Nephron progenitor cell (in vitro differentiated cells): Measurements from ENCODE around the gene MRPS7.

Experiments
- DNase-seq: peaks from one replicate; pipeline ENCODE4 v3.0.0; 2021
- H3K27ac Mint-ChIP-seq: 2 replicates; pipeline ENCODE4 v1.8.0; 2021; ENCODE audit warnings: mild to moderate bottlenecking, moderate library complexity, mixed read lengths
- H3K27me3 Mint-ChIP-seq: 2 replicates; pipeline ENCODE4 v1.8.0; 2021; ENCODE audit warnings: mild to moderate bottlenecking, low read depth, mixed read lengths; ENCODE audit not compliant: poor library complexity
- H3K36me3 Mint-ChIP-seq: 2 replicates; pipeline ENCODE4 v1.8.0; 2021; ENCODE audit warnings: low read depth, mixed read lengths
- H3K4me1 Mint-ChIP-seq: 2 replicates; pipeline ENCODE4 v1.8.0; 2021; ENCODE audit warnings: mixed read lengths
- H3K4me3 Mint-ChIP-seq: 2 replicates; pipeline ENCODE4 v1.8.0; 2021; ENCODE audit warnings: mild to moderate bottlenecking, moderate library complexity, mixed read lengths
- H3K9me3 Mint-ChIP-seq: 2 replicates; pipeline ENCODE4 v1.8.0; 2021; ENCODE audit warnings: mild to moderate bottlenecking, moderate library complexity, mixed read lengths
- CTCF ChIP-seq: fragments of 200-600 bp; sonication (generic); IDR thresholded peaks from 2 replicates; pipeline ENCODE4 v1.5.0; 2021; ENCODE audit warnings: antibody characterized with exemption

MRPS7 gene

GRCh38 chr17:75267153-75267410 lies 5.4 kb downstream of the MRPS7 start:
- no peak overlapping the region for H3K4me3 Mint-ChIP-seq
- TF ChIP-seq CTCF = no peak
- H3K27me3 Mint-ChIP-seq = peaks cover 1% of the 10 kb centered on the region
- no peak overlapping the region for H3K27ac Mint-ChIP-seq
- H3K9me3 Mint-ChIP-seq = no peaks in the 10 kb centered on the region
- peaks cover 36% of the 10 kb centered on the region for H3K4me1 Mint-ChIP-seq
- peaks cover 23% of the 10 kb centered on the region for H3K36me3 Mint-ChIP-seq
- DNase-seq = no peak

DNA sequence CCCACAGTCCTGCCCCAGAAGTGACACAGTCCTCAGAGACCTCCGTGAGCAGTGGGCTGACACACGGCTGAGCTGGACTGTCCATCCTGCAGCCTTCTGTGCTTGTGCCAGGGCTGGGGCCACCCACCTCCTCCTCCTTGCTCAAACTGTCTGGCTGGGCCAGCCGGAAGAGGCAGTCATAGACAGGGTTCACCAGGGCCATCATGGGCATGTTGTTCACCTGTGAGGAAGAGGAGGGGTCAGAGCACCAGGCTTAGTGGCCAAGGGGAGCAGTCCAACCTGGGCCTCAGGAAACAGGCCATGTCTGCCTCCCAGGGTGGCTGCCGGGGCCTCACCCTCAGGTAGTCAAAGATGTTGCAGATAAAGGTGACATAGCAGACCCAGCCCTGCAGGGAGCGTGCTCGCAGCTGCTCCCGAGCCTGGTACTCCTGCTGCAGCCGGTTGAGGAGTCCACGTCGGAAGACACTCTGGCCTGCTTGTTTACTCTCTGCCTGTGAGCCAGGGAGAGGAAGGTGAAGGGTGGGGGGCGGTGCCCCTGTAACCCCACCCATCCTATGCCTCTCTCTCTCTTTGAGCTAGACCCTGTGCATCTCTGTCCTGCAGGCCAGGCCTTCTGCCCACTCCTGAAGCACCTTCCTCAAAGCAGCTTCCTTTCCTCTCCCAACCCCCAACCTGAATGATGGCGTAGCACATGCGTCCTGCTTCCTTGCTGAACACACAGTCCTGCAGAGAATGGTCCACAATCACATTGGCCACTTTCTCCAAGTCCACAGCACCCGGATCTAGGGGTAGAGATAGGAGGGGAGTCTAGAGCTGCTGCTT lies 5.9 kb downstream of the MRPS7 start:
- H3K27me3 Mint-ChIP-seq = no peaks in the 10 kb centered on the region
- peaks cover 30% of the 10 kb centered on the region for H3K4me1 Mint-ChIP-seq
- H3K9me3 Mint-ChIP-seq = no peaks in the 10 kb centered on the region
- no peak overlapping the region for H3K4me3 Mint-ChIP-seq
- H3K27ac Mint-ChIP-seq = peak overlapping the region; percentile 27
- peak; percentile 32 for DNase-seq
- H3K36me3 Mint-ChIP-seq = peaks cover 17% of the 10 kb centered on the region
- peak; percentile 23 for TF ChIP-seq CTCF

DNA sequence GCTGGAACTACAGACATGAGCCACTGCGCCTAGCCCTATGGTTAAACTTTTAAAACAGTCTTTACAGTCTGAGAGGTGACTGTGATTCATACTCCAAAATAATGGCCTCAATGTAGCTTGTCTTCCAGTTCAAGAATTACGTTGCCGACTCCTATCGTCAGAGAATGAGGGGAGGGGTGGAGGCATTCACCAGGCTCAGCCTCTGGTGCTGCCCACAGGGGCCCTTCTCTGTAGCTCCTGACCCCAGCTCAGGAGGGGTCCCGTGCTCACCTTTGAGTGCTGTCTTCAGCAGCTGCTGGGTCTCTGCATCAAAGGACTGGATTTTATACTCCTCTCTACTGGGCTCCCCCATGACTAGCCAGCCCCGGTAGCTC lies 8.2 kb downstream of the MRPS7 start:
- no peak overlapping the region for H3K27ac Mint-ChIP-seq
- H3K27me3 Mint-ChIP-seq = peaks cover 5% of the 10 kb centered on the region
- no peaks in the 10 kb centered on the region for H3K9me3 Mint-ChIP-seq
- H3K4me3 Mint-ChIP-seq = peak overlapping the region; percentile 84
- no peak for TF ChIP-seq CTCF
- peaks cover 17% of the 10 kb centered on the region for H3K36me3 Mint-ChIP-seq
- peaks cover 24% of the 10 kb centered on the region for H3K4me1 Mint-ChIP-seq
- no peak for DNase-seq

DNA sequence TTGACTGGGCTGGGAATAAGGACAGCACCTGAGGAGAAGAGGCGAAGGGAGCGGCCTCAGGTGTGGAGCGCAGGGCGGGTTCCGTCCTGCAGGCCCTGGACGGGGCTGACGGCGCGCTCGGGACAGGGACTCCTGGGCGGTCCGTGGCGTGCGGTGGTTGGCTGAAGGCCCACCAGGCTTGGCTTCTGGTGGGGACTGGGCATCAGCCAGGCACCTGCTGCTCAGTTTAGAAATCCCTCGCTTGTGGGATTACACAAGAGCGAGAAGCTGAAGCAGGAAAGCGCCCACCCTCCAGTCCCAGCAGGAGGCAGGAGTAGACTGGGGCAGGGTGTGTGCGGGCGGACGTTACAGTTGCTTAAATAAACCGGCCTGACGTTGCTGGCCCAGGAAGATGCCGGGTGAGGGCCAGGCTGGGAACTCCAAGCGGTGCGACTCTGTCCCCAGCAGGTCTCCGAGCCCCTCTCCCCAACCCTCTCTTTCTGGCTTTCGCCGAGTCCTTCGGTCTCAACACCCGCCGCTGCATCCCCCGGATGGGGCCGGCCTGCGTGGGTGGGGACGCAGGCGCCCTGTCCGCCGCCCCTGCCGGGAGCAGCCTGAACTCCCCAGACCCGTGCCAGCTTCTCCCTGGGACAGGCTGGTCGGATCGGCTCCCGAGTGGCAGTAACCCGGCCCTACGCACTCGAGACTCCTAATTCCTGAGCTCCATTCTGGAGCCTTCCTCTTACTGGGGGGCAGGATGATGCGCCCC lies 8.7 kb downstream of the MRPS7 start:
- peak overlapping the region; percentile 84 for H3K4me3 Mint-ChIP-seq
- peaks cover 24% of the 10 kb centered on the region for H3K4me1 Mint-ChIP-seq
- peak; percentile 67 for DNase-seq
- H3K27ac Mint-ChIP-seq = no peak overlapping the region
- TF ChIP-seq CTCF = no peak
- no peaks in the 10 kb centered on the region for H3K9me3 Mint-ChIP-seq
- H3K27me3 Mint-ChIP-seq = peaks cover 5% of the 10 kb centered on the region
- peaks cover 17% of the 10 kb centered on the region for H3K36me3 Mint-ChIP-seq

DNA sequence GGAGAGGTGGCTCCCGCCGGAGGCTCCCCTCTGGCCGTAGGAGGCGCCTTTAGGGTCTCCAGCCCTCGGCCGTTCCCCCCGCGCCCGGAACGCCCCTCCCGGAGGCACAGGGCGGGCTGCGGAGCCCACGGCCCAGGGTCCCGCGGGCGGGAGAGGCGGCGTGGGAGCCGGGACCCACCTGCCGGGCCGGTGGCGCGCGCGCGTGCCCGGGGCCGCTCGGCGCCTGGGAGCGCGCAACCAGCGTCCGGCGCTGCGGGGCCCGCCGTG lies 9.2 kb downstream of the MRPS7 start, which contains the start of gene MIF4GD:
Gene MIF4GD (minus strand): TSS at position 266 of the 267 bp plus-strand sequence. CDS start 1,036 bp downstream, outside the sequence.
- H3K27ac Mint-ChIP-seq = no peak within 1 kb of the TSS

More for the DNA sequence above, 9.2 kb downstream of the MRPS7 start, which contains the start of gene MIF4GD:
- Mint-ChIP-seq H3K27me3 (peaks cover 5% of the 10 kb centered on the region), H3K4me3 (peak within 1 kb of the TSS; percentile 84), H3K36me3 (peaks cover 16% of the 10 kb centered on the region), H3K9me3 (no peaks in the 10 kb centered on the region), H3K4me1 (peaks cover 24% of the 10 kb centered on the region)
- no peak for TF ChIP-seq CTCF
- DNase-seq = no peak
